Spleen (tissue), 11 donors: ENCODE data around the gene DUS2. TPM values are rescaled to one million over a fixed set of nuclear protein-coding genes. Genes with fewer than 3 reads are reported as not detected.

Experiments
- DNase-seq: peaks from one replicate; pipeline ENCODE4 v3.0.0-alpha.2; 2020
- H3K27ac ChIP-seq, 8 donors: fragments of 200-600 bp; sonication (generic) in 7 of 8; 1 replicate in 4 of 8; 2 replicates in 4 of 8; pipeline versions ENCODE4 v1.5.0 to v1.8.0; 2016 to 2021; ENCODE audit warnings: inconsistent platforms in 4 of 8, mild to moderate bottlenecking in 4 of 8, moderate library complexity in 1 of 8
- H3K27me3 ChIP-seq, 7 donors: fragments of 200-600 bp; sonication (generic) in 6 of 7; replicated peaks in 1 of 7; 1 replicate in 4 of 7; 2 replicates in 3 of 7; pipeline versions ENCODE4 v1.5.0 to v1.8.0; 2016 to 2021; ENCODE audit warnings: inconsistent platforms in 3 of 7, mild to moderate bottlenecking in 1 of 7
- H3K36me3 ChIP-seq, 6 donors: fragments of 200-600 bp; sonication (generic) in 5 of 6; 1 replicate in 4 of 6; 2 replicates in 2 of 6; pipeline versions ENCODE4 v1.5.0 to v1.8.0; 2016 to 2021; ENCODE audit warnings: inconsistent platforms in 2 of 6
- H3K4me1 ChIP-seq, 6 donors: fragments of 200-600 bp; sonication (generic) in 5 of 6; 1 replicate in 3 of 6; 2 replicates in 3 of 6; pipeline versions ENCODE4 v1.5.0 to v1.8.0; 2016 to 2021; ENCODE audit warnings: inconsistent platforms in 3 of 6
- H3K4me3 ChIP-seq, 8 donors: fragments of 200-600 bp; sonication (generic) in 7 of 8; 1 replicate in 4 of 8; 2 replicates in 4 of 8; pipeline versions ENCODE4 v1.5.0 to v1.8.0; 2016 to 2021; ENCODE audit warnings: inconsistent platforms in 4 of 8, mild to moderate bottlenecking in 4 of 8, moderate library complexity in 2 of 8
- H3K9me3 ChIP-seq, 8 donors: fragments of 200-600 bp; sonication (generic) in 7 of 8; 1 replicate in 4 of 8; 2 replicates in 4 of 8; pipeline versions ENCODE4 v1.5.0 to v1.8.0; 2016 to 2021; ENCODE audit warnings: inconsistent platforms in 4 of 8
- CTCF ChIP-seq, 11 experiments: fragments of 200-600 bp in 7 of 11; fragments of 450-650 bp in 4 of 11; sonication (generic) in 4 of 11; IDR thresholded peaks in 8 of 11; conservative IDR thresholded peaks in 3 of 11; 1 replicate in 7 of 11; 2 replicates in 4 of 11; pipeline versions ENCODE4 v1.4.0 to v1.8.0; 2016 to 2021; ENCODE audit warnings: antibody characterized with exemption in 11 of 11, inconsistent platforms in 4 of 11, mild to moderate bottlenecking in 1 of 11
- POLR2A ChIP-seq, 3 donors: fragments of 450-650 bp; IDR thresholded peaks; one replicate each; pipeline ENCODE4 v1.5.1; 2017; ENCODE audit warnings: antibody characterized with exemption in 3 of 3, mild to moderate bottlenecking in 1 of 3
- POLR2AphosphoS5 ChIP-seq, 3 donors: sonication (generic); formaldehyde crosslinking; IDR thresholded peaks; one replicate each; pipeline ENCODE4 v1.5.1; 2017; ENCODE audit warnings: antibody characterized with exemption in 3 of 3
- WGBS, 5 donors: extraction: QIAGEN DNeasy Blood & Tissue Kit in 3 of 5; methylation state at CpG; one replicate each; pipeline versions ENCODE4 v1.1.5 to v1.1.7; 2013 to 2018; 5-methylcytosine and 5-hydroxymethylcytosine counted together
- intact Hi-C: fragments of 100-400 bp; cut with DNase I; formaldehyde crosslinking; loops from one replicate; pipeline ENCODE4 v1.15.0; 2023; ENCODE audit warnings: low total_unique reads
- polyA plus RNA-seq, 3 donors: library from polyadenylated mRNA; stranded (reverse); fragments of 200-250 nt; gene quantifications; one replicate each; pipeline ENCODE4 v1.2.1, GENCODE V29; 2013
- total RNA-seq, 7 donors: library from RNA; depleted of rRNA in 3 of 7; stranded (reverse); fragments of >200 nt in 3 of 7; fragmentation: NEBNext Ultra II Directional in 4 of 7; extraction: Animal tissue kit (Norgen Biotek cat#: 25700) in 4 of 7; gene quantifications; one replicate each; pipeline versions ENCODE4 v1.1.0 to v1.2.1, GENCODE V29; 2016 to 2021
- donor health status: healthy with polysubstance abuse.
- donor health status: DM: no; HTN: no; CAD: no; lungs with moderate emphysema.
- donor health status: DM: no; HTN: no; CAD: no.
- donor health status: Bipolar disorder and iron deficiency.
- donor health status: healthy.
- donor health status: DM: no; HTN: no; CAD: no.
- donor health status: DM: yes; HTN: yes; CAD: no.

Gene DUS2
- total and polyA plus RNA-seq, 10 donors: 17.4 to 31.7 (median 27.1) TPM

- TF ChIP-seq POLR2A (IDR thresholded peaks at IDR 0.05) (no peak), POLR2AphosphoS5 (IDR thresholded peaks at IDR 0.05) (no peak), CTCF (IDR thresholded peaks at IDR 0.05 in 8 of 11, conservative IDR thresholded peaks at IDR 0.05 in 3 of 11) (no peak)
- no peak for DNase-seq
- no peak overlapping the region for H3K4me3 ChIP-seq
- intact Hi-C loops: no loop called here
- H3K4me1 ChIP-seq: peaks cover 65 to 100% (median 94%) of the 10 kb centered on the region in 6 donors
- H3K27ac ChIP-seq: peak overlapping the region in 4 of 8 donors; percentile 22 to 82 (median 74)
- no peaks in the 10 kb centered on the region for H3K9me3 ChIP-seq
- H3K36me3 ChIP-seq: peaks cover 0 to 78% (median 36%) of the 10 kb centered on the region in 6 donors
- no peaks in the 10 kb centered on the region for H3K27me3 ChIP-seq
- WGBS, 5 donors: 55 to 85% (median 70%) methylated on average over 2 to 3 of the region's 3 CpGs
Measured at GRCh38 chr16:68076560-68076959, 53.5 kb downstream of the DUS2 start.

GRCh38 chr16:68077866-68078700 lies 55.0 kb downstream of the DUS2 start:
- H3K27ac ChIP-seq: peak overlapping the region; percentile 86 to 99 (median 93)
- no peaks in the 10 kb centered on the region for H3K27me3 ChIP-seq
- no peaks in the 10 kb centered on the region for H3K9me3 ChIP-seq
- H3K4me1 ChIP-seq: peaks cover 67 to 100% (median 94%) of the 10 kb centered on the region in 6 donors
- 83 to 90% (median 89%) methylated on average over 7 of the region's 7 CpGs for WGBS, 5 donors
- H3K4me3 ChIP-seq: peak overlapping the region in 1 of 8 donors; percentile 49
- H3K36me3 ChIP-seq: peaks cover 0 to 62% (median 24%) of the 10 kb centered on the region in 6 donors
- no peak for DNase-seq
- intact Hi-C loops: no loop called here
- no peak for TF ChIP-seq CTCF (IDR thresholded peaks at IDR 0.05 in 8 of 11, conservative IDR thresholded peaks at IDR 0.05 in 3 of 11)
- no peak for TF ChIP-seq POLR2A (IDR thresholded peaks at IDR 0.05)

GRCh38 chr16:68078701-68079375 lies 55.8 kb downstream of the DUS2 start:
- DNase-seq: no peak
- Histone ChIP-seq H3K27ac (peak overlapping the region; percentile 86 to 99 (median 93)), H3K4me3 (peak overlapping the region in 1 of 8 donors; percentile 49), H3K36me3 (peaks cover 0 to 55% (median 18%) of the 10 kb centered on the region in 6 donors), H3K4me1 (peaks cover 70 to 100% (median 94%) of the 10 kb centered on the region in 6 donors), H3K27me3 (no peaks in the 10 kb centered on the region), H3K9me3 (no peaks in the 10 kb centered on the region)
- TF ChIP-seq POLR2AphosphoS5 (IDR thresholded peaks at IDR 0.05) (peak in 1 of 3 donors; percentile 7), CTCF (IDR thresholded peaks at IDR 0.05 in 8 of 11, conservative IDR thresholded peaks at IDR 0.05 in 3 of 11) (no peak)
- intact Hi-C loops: no loop called here
- 79 to 89% (median 81%) methylated on average over 7 to 8 of the region's 8 CpGs for WGBS, 5 donors

GRCh38 chr16:68079376-68079625 lies 56.2 kb downstream of the DUS2 start:
- intact Hi-C loops: no loop called here
- TF ChIP-seq POLR2AphosphoS5 (IDR thresholded peaks at IDR 0.05): no peak
- TF ChIP-seq POLR2A (IDR thresholded peaks at IDR 0.05): no peak
- TF ChIP-seq CTCF (IDR thresholded peaks at IDR 0.05 in 8 of 11, conservative IDR thresholded peaks at IDR 0.05 in 3 of 11): no peak
- Histone ChIP-seq H3K27me3 (no peaks in the 10 kb centered on the region), H3K36me3 (peaks cover 0 to 50% (median 15%) of the 10 kb centered on the region in 6 donors), H3K4me1 (peaks cover 70 to 100% (median 94%) of the 10 kb centered on the region in 6 donors), H3K4me3 (peak overlapping the region in 1 of 8 donors; percentile 49), H3K27ac (peak overlapping the region; percentile 86 to 99 (median 93)), H3K9me3 (no peaks in the 10 kb centered on the region)
- no peak for DNase-seq
